Peyer's patch (tissue), 4 donors: ENCODE data around the gene SCFD2.

ENCODE experiments used
- CTCF ChIP-seq, 6 experiments: fragments of 450-650 bp in 4 of 6; fragments of 200-600 bp in 2 of 6; sonication (generic) in 1 of 6; IDR thresholded peaks; one replicate each; pipeline ENCODE4 v1.5.1; 2017 to 2019; ENCODE audit warnings: antibody characterized with exemption in 6 of 6, mild to moderate bottlenecking in 3 of 6, moderate library complexity in 1 of 6
- POLR2A ChIP-seq, 2 donors: fragments of 450-650 bp; IDR thresholded peaks; one replicate each; pipeline ENCODE4 v1.5.1; 2017; ENCODE audit warnings: antibody characterized with exemption in 2 of 2, mild to moderate bottlenecking in 2 of 2, moderate library complexity in 2 of 2

GRCh38 chr4:53131562-53131925 is 234.3 kb downstream of the SCFD2 start:
- no peak for TF ChIP-seq CTCF (IDR thresholded peaks at IDR 0.05)
- TF ChIP-seq POLR2A (IDR thresholded peaks at IDR 0.05) = no peak
